ENCODE results near the gene PNPLA2. TPM values are rescaled to one million over a fixed set of nuclear protein-coding genes. Genes with fewer than 3 reads are reported as not detected.

PNPLA2 gene
- total and polyA plus RNA-seq, 2 of the 8 experiments (the other 6 are each of a cell fraction or from before 2014, with no cell fraction given) = 30.9 to 62.1 TPM

GRCh38 chr11:799641-800316 lies 18.9 kb upstream of the PNPLA2 start (continued):
- TF ChIP-seq E2F6 (IDR thresholded peaks at IDR 0.05) (no peak), MAX (IDR thresholded peaks at IDR 0.05) (no peak), RAD21 (IDR thresholded peaks at IDR 0.05 in 1 of 2, conservative IDR thresholded peaks at IDR 0.05 in 1 of 2; ENCODE audit: low read depth in 2 of 2, low read length in 2 of 2) (no peak)

Measured in H1 (cell line).